GM12878 (cell line): ENCODE data around the gene ACADVL. TPM values are rescaled to one million over a fixed set of nuclear protein-coding genes. Genes with fewer than 3 reads are reported as not detected.

ENCODE experiments used
- ATAC-seq: fragments of 200-7000 bp; cut with Tn5 transposase; 3 replicates; pipeline ENCODE4 v1.9.1; 2020; ENCODE audit warnings: mild to moderate bottlenecking, moderate library complexity
- BruUV-seq: library from RNA; stranded (reverse); fragments of 400-500 nt; replicated peaks from 2 replicates; lab custom pipeline; 2021; lab: Mats Ljungman, UMichigan
- CTCF ChIA-PET: fragments of 300-600 bp; sonication (Branson Sonifier 250); formaldehyde crosslinking; extraction: SDS; loops from one replicate; lab custom pipeline; 2021; ENCODE audit warnings: inconsistent platforms; lab: Yijun Ruan, JAX
- POLR2A ChIA-PET: fragments of 350-600 bp; formaldehyde crosslinking; extraction: SDS; loops from one replicate; lab custom pipeline; 2021; ENCODE audit warnings: inconsistent platforms; lab: Charles Lee
- RAD21 ChIA-PET: fragments of 300-600 bp; sonication (Branson Sonifier 250); formaldehyde crosslinking; loops from one replicate; lab custom pipeline; 2023; ENCODE audit warnings: antibody characterized with exemption; ENCODE audit not compliant: unreplicated experiment; lab: Charles Lee
- SMC1A ChIA-PET: fragments of 300-600 bp; sonication (Branson Sonifier 250); formaldehyde crosslinking; loops from one replicate; lab custom pipeline; 2023; ENCODE audit not compliant: unreplicated experiment, uncharacterized antibody; lab: Charles Lee
- DNase-seq: peaks from one replicate; pipeline ENCODE4 v3.0.0-alpha.2; 2011; ENCODE audit warnings: low read depth, low spot score
- FAIRE-seq: peaks from 3 replicates; lab custom pipeline; 2011; peaks lifted over from hg19 to GRCh38; lab: Jason Lieb, UNC
- H2AFZ ChIP-seq: 2 replicates; pipeline ENCODE4 v1.6.0; 2011; ENCODE audit warnings: low read depth, low read length, control low read depth; ENCODE audit not compliant: control insufficient read depth
- H3K27ac ChIP-seq: 2 replicates; pipeline ENCODE4 v1.5.1; 2011; ENCODE audit warnings: control low read depth; ENCODE audit not compliant: control insufficient read depth, insufficient read depth
- H3K27me3 ChIP-seq, 2 experiments: replicated peaks in 1 of 2; 2 replicates each; pipeline versions ENCODE4 v1.6.0 to v1.6.1; 2011; ENCODE audit warnings: low read length in 1 of 2; ENCODE audit not compliant: control insufficient read depth in 2 of 2, insufficient read depth in 2 of 2
- H3K36me3 ChIP-seq, 2 experiments: 2 replicates each; pipeline ENCODE4 v1.5.1; 2011; ENCODE audit warnings: low read length in 1 of 2; ENCODE audit not compliant: control insufficient read depth in 2 of 2, insufficient read depth in 2 of 2
- H3K4me1 ChIP-seq: 2 replicates; pipeline ENCODE4 v1.6.1; 2011; ENCODE audit warnings: mild to moderate bottlenecking, low read length, moderate library complexity, mixed read lengths; ENCODE audit not compliant: control insufficient read depth, insufficient read depth
- H3K4me2 ChIP-seq: 2 replicates; pipeline ENCODE4 v1.6.0; 2011; ENCODE audit warnings: control low read depth; ENCODE audit not compliant: control insufficient read depth, insufficient read depth
- H3K4me3 ChIP-seq: fragments of 200-600 bp; sonication (generic); 2 replicates; pipeline ENCODE4 v1.5.1; 2016
- H3K79me2 ChIP-seq: 2 replicates; pipeline ENCODE4 v1.6.0; 2011; ENCODE audit warnings: low read length; ENCODE audit not compliant: control insufficient read depth, insufficient read depth
- H3K9ac ChIP-seq: 2 replicates; pipeline ENCODE4 v1.8.0; 2011; ENCODE audit warnings: low read length, control low read depth, mixed read lengths; ENCODE audit not compliant: control insufficient read depth, insufficient read depth
- H3K9me3 ChIP-seq: replicated peaks from 3 replicates; pipeline ENCODE4 v1.5.1; 2011; ENCODE audit warnings: mild to moderate bottlenecking, low read length; ENCODE audit not compliant: control insufficient read depth, insufficient read depth
- H4K20me1 ChIP-seq: 2 replicates; pipeline ENCODE4 v1.6.0; 2011; ENCODE audit not compliant: control insufficient read depth, insufficient read depth
- CBX3 ChIP-seq: fragments of 200-600 bp; sonication (generic); IDR thresholded peaks from 2 replicates; pipeline ENCODE4 v1.6.1; 2016; ENCODE audit warnings: low read depth, borderline replicate concordance
- CBX5 ChIP-seq: sonication (generic); IDR thresholded peaks from 2 replicates; pipeline ENCODE4 v1.6.1; 2016; ENCODE audit warnings: low read depth, moderate library complexity, mild to moderate bottlenecking, inconsistent platforms
- CHD4 ChIP-seq: fragments of 200-600 bp; sonication (generic); IDR thresholded peaks from 2 replicates; pipeline ENCODE4 v1.6.1; 2016; ENCODE audit warnings: mild to moderate bottlenecking
- ESRRA ChIP-seq: IDR thresholded peaks from 2 replicates; pipeline ENCODE4 v1.6.1; 2012; ENCODE audit warnings: mild to moderate bottlenecking, low read length, improper control_type of control experiment
- PAX8 ChIP-seq: fragments of 450-650 bp; IDR thresholded peaks from 2 replicates; pipeline ENCODE4 v1.6.1; 2017; ENCODE audit warnings: mild to moderate bottlenecking, moderate library complexity
- POLR2A ChIP-seq: IDR thresholded peaks from 2 replicates; pipeline ENCODE4 v1.6.1; 2011; ENCODE audit warnings: low read depth, mild to moderate bottlenecking, low read length
- ZBTB11 ChIP-seq: fragments of 450-650 bp; formaldehyde crosslinking; IDR thresholded peaks from 2 replicates; pipeline ENCODE4 v1.5.0; 2022; ENCODE audit warnings: mild to moderate bottlenecking, missing genetic modification characterization
- WGBS: methylation state at CpG from one replicate; pipeline ENCODE4 v1.1.6; 2016; ENCODE audit warnings: low lambda C conversion rate; ENCODE audit not compliant: insufficient replicate concordance, insufficient coverage; ENCODE audit errors: missing lambda C conversion rate; 5-methylcytosine and 5-hydroxymethylcytosine counted together
- in situ Hi-C: fragments of 300-500 bp; cut with MboI; formaldehyde crosslinking; loops from 9 replicates; pipeline ENCODE4 v1.14.3; 2018; ENCODE audit warnings: mixed read lengths
- intact Hi-C: fragments of 100-400 bp; cut with micrococcal nuclease; formaldehyde crosslinking; loops from one replicate; pipeline ENCODE4 v1.14.2; 2022; ENCODE audit not compliant: unreplicated experiment
- polyA plus RNA-seq, 11 experiments: library from polyadenylated mRNA; depleted of rRNA in 4 of 11; unstranded in 6 of 11; stranded (reverse) in 5 of 11; fragments of >200 nt; fragmentation: Nextera tagmentation in 4 of 11; fragmentation: Illumina TruSeq in 1 of 11; extraction: Ambion mirVana in 4 of 11; extraction: Trizol in 1 of 11; gene quantifications; 1 replicate in 1 of 11; 2 replicates in 10 of 11; pipeline versions ENCODE4 v1.2.1 to v1.2.3, GENCODE V29; 2011 to 2016; ENCODE audit warnings: inconsistent platforms in 2 of 11, missing spikeins in 2 of 11, low read depth in 1 of 11
- total RNA-seq, 4 experiments: library from RNA; depleted of rRNA in 3 of 4; stranded (reverse); fragments of >200 nt in 3 of 4; fragmentation: Illumina TruSeq in 1 of 4; extraction: Trizol in 1 of 4; gene quantifications; 2 replicates each; pipeline versions ENCODE4 v1.2.1 to v1.2.3, GENCODE V29; 2013 to 2021

The ACADVL gene
- total and polyA plus RNA-seq, 10 of the 15 experiments (the other 5 are each of a cell fraction or from before 2014, with no cell fraction given): 25.4 to 232 (median 180) TPM

GRCh38 chr17:7196651-7197401 lies 22.9 kb upstream of the ACADVL start:
- Histone ChIP-seq H2AFZ (no peak overlapping the region), H3K9ac (no peak overlapping the region), H3K36me3 (no peaks in the 10 kb centered on the region), H3K27me3 (no peaks in the 10 kb centered on the region), H3K4me2 (no peak overlapping the region), H3K27ac (no peak overlapping the region), H3K4me1 (no peaks in the 10 kb centered on the region), H4K20me1 (no peaks in the 10 kb centered on the region), H3K79me2 (no peaks in the 10 kb centered on the region), H3K9me3 (no peaks in the 10 kb centered on the region), H3K4me3 (no peak overlapping the region)
- ChIA-PET CTCF (no interaction called here), POLR2A (interaction anchor here (0.5 kb wide), 1 partner anchor 108 kb away, joined by 3 read pairs; no protein-coding TSS in a partner anchor), SMC1A (no interaction called here), RAD21 (no interaction called here)
- ATAC-seq (no peak), FAIRE-seq (no peak), DNase-seq (no peak)
- TF ChIP-seq CHD4 (no peak), ESRRA (no peak), CBX5 (no peak), CBX3 (no peak), POLR2A (no peak), ZBTB11 (CRISPR knock-in tag) (no peak), PAX8 (no peak)
- no TSS peak for BruUV-seq
- 61% methylated on average over 22 of the region's 22 CpGs for WGBS
- in situ Hi-C loops (no loop called here), intact Hi-C loops (no loop called here)
